Measurements from ENCODE around the gene F11R.

DNA sequence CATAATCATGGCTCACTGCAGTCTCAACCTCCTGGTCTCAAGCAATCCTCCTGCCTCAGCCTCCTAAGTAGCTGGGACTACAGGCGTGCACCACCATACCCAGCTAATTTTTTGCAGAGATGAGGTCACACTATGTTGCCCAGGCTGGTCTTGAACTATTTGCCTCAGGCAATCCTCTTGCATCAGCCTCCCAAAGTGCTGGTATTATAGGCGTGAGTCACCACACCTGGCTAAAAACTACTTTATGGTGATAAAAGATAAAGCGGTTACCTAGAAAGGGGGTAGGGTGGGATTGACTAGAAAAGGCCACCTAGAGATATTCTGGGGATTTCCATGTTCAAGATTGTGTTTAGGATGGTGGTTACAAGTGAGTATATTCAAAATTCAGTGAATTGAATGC, 12.8 kb upstream of the F11R start:
- TF ChIP-seq, protein P1, sequence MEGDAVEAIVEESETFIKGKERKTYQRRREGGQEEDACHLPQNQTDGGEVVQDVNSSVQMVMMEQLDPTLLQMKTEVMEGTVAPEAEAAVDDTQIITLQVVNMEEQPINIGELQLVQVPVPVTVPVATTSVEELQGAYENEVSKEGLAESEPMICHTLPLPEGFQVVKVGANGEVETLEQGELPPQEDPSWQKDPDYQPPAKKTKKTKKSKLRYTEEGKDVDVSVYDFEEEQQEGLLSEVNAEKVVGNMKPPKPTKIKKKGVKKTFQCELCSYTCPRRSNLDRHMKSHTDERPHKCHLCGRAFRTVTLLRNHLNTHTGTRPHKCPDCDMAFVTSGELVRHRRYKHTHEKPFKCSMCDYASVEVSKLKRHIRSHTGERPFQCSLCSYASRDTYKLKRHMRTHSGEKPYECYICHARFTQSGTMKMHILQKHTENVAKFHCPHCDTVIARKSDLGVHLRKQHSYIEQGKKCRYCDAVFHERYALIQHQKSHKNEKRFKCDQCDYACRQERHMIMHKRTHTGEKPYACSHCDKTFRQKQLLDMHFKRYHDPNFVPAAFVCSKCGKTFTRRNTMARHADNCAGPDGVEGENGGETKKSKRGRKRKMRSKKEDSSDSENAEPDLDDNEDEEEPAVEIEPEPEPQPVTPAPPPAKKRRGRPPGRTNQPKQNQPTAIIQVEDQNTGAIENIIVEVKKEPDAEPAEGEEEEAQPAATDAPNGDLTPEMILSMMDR (IDR thresholded peaks at IDR 0.05), result no peak
- TF ChIP-seq POLR2A (IDR thresholded peaks at IDR 0.05) (no peak), POLR2AphosphoS5 (IDR thresholded peaks at IDR 0.05; ENCODE audit: insufficient read depth in 1 of 2, low read depth in 1 of 2) (no peak)
